Colonic mucosa (tissue), 4 donors: ENCODE measurements around the gene ARNT2. TPM values are rescaled to one million over a fixed set of nuclear protein-coding genes. Genes with fewer than 3 reads are reported as not detected.

Source experiments
- DNase-seq: peaks from one replicate; pipeline ENCODE4 v3.0.0-alpha.2; 2020
- H3K27ac ChIP-seq: fragments of 200-600 bp; one replicate; pipeline ENCODE4 v1.8.0; 2021
- H3K27me3 ChIP-seq: fragments of 200-600 bp; one replicate; pipeline ENCODE4 v1.8.0; 2021
- H3K36me3 ChIP-seq: fragments of 200-600 bp; one replicate; pipeline ENCODE4 v1.8.0; 2021
- H3K4me1 ChIP-seq: fragments of 200-600 bp; one replicate; pipeline ENCODE4 v1.8.0; 2021; ENCODE audit warnings: mild to moderate bottlenecking
- H3K4me3 ChIP-seq: fragments of 200-600 bp; one replicate; pipeline ENCODE4 v1.8.0; 2021
- H3K9ac ChIP-seq, 2 donors: one replicate each; pipeline ENCODE4 v1.7.0; 2013; ENCODE audit warnings: control low read depth in 2 of 2, low read depth in 2 of 2, low read length in 2 of 2
- H3K9me3 ChIP-seq: fragments of 200-600 bp; one replicate; pipeline ENCODE4 v1.8.0; 2021
- intact Hi-C: fragments of 100-400 bp; cut with DNase I; formaldehyde crosslinking; loops from one replicate; pipeline ENCODE4 v1.14.1; 2022
- total RNA-seq, 2 donors: library from RNA; stranded (reverse); fragmentation: NEBNext Ultra II Directional in 1 of 2; extraction: Animal tissue kit (Norgen Biotek cat#: 25700) in 1 of 2; gene quantifications; one replicate each; pipeline ENCODE4 v1.2.1, GENCODE V29; 2021
- TF ChIP-seq, protein P1 (sequence below): fragments of 200-600 bp; IDR thresholded peaks from one replicate; pipeline ENCODE4 v1.8.0; 2022; ENCODE audit warnings: antibody characterized with exemption, mild to moderate bottlenecking
- donor health status: healthy.
- donor health status: DM: no; HTN: no; CAD: no.
- donor health status: DM: no; HTN: no; CAD: no.

Gene ARNT2
- total RNA-seq, 2 donors from 2014 or later: 1.6 to 2.7 TPM

DNA sequence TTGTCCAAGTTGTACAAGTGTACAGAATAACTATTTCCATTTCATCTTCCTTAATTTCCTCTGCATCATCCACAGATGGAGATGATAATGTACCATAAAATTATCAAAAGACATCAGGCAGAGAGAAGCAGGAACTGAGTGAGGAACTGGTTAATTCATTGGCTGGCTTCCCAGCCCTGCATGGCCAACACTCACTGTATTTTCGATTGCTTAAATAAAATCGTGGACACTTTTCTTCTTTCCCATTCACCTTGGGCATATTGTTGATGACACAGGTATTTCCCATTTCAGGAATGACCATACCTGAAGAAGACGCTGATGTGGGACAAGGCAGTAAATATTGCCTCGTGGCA, 146.7 kb downstream of the ARNT2 start:
- H3K9ac ChIP-seq: no peak overlapping the region
- H3K9me3 ChIP-seq: no peaks in the 10 kb centered on the region
- TF ChIP-seq, protein P1, sequence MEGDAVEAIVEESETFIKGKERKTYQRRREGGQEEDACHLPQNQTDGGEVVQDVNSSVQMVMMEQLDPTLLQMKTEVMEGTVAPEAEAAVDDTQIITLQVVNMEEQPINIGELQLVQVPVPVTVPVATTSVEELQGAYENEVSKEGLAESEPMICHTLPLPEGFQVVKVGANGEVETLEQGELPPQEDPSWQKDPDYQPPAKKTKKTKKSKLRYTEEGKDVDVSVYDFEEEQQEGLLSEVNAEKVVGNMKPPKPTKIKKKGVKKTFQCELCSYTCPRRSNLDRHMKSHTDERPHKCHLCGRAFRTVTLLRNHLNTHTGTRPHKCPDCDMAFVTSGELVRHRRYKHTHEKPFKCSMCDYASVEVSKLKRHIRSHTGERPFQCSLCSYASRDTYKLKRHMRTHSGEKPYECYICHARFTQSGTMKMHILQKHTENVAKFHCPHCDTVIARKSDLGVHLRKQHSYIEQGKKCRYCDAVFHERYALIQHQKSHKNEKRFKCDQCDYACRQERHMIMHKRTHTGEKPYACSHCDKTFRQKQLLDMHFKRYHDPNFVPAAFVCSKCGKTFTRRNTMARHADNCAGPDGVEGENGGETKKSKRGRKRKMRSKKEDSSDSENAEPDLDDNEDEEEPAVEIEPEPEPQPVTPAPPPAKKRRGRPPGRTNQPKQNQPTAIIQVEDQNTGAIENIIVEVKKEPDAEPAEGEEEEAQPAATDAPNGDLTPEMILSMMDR: no peak
- DNase-seq: no peak
- no peaks in the 10 kb centered on the region for H3K4me1 ChIP-seq
- H3K4me3 ChIP-seq: no peak overlapping the region
- intact Hi-C loops: no loop called here
- no peaks in the 10 kb centered on the region for H3K36me3 ChIP-seq
- no peaks in the 10 kb centered on the region for H3K27me3 ChIP-seq
- H3K27ac ChIP-seq: no peak overlapping the region

DNA sequence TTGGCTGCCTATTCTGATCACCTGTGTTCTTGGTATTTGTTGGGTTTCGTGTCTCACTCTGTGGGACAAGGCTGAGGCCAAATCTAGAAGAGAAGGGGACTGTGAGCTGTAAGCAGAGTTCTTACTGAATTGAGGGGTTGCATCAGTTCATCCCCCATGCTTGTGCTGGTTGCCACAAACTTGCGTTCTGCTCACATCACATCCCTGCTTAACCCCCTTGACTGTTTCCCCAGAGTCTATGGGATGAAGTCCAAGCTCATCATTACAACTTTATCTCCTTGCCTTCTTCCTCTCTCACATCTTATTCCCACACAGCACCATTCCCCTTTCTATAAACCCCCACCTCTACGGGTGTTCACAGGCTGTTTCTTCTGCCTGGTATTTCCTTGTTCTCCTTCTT, 147.2 kb downstream of the ARNT2 start:
- no peaks in the 10 kb centered on the region for H3K36me3 ChIP-seq
- H3K27ac ChIP-seq: no peak overlapping the region
- H3K9me3 ChIP-seq: no peaks in the 10 kb centered on the region
- no peaks in the 10 kb centered on the region for H3K4me1 ChIP-seq
- H3K4me3 ChIP-seq: no peak overlapping the region
- H3K9ac ChIP-seq: no peak overlapping the region
- intact Hi-C loops: no loop called here
- no peaks in the 10 kb centered on the region for H3K27me3 ChIP-seq
- no peak for DNase-seq
- TF ChIP-seq, protein P1: no peak

DNA sequence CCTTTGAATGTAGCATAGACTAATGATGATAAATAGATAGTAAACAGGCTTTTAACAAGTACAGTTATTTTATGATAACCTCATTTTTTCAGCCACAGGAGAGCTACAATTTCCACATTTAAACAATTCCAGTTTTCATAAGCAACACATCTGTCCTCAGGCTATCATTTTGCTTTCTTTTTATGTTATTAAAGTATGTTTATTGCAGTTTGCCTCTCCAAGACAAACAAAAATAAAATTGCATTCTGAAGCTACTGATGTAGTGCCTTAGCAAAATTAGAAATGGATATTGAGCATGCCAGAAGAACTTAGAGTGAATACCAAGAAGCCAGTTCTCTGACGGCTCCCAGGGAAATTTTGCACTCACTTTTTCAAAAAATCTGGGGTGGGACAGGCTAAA, 150.4 kb downstream of the ARNT2 start:
- Histone ChIP-seq H3K4me3 (no peak overlapping the region), H3K27me3 (no peaks in the 10 kb centered on the region), H3K4me1 (no peaks in the 10 kb centered on the region), H3K9ac (no peak overlapping the region), H3K9me3 (no peaks in the 10 kb centered on the region), H3K36me3 (no peaks in the 10 kb centered on the region), H3K27ac (no peak overlapping the region)
- no peak for DNase-seq
- TF ChIP-seq, protein P1: no peak
- intact Hi-C loops: no loop called here

DNA sequence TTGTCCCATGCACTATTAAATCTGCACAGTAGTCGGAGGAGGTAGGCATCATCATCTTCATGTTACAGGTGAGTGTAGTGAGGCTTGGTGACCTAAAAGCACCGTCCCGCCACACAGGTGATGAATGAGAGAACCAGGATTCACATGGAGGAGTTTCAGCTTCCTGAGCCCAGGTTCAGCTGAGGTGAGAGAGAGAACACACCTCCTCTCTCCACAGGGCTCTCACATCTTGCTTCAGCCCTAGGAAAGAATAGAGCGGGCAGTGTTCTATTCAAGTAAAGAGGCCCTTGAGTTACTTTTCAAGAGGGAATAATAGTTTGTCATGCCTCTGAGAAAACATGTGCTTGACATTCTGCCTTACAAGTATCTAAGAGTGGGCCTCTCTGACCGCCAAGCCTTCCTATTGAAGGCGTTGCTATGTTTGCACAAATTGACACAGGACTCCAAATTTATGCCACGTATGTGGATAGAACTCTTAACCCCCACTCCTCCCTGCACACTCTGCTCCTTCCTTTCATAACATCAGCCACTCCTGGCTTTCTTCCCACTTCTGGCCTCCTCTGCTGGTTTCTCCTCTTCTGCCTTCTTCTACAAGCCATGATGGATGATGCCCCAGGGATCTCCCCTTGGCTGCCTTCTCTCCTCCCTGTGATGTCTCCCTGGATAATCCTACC, 152.6 kb downstream of the ARNT2 start:
- no peak overlapping the region for H3K27ac ChIP-seq
- H3K4me1 ChIP-seq: no peaks in the 10 kb centered on the region
- no peak for DNase-seq
- H3K27me3 ChIP-seq: no peaks in the 10 kb centered on the region
- H3K4me3 ChIP-seq: no peak overlapping the region
- TF ChIP-seq, protein P1: no peak
- no peak overlapping the region for H3K9ac ChIP-seq
- H3K36me3 ChIP-seq: no peaks in the 10 kb centered on the region
- intact Hi-C loops: loop anchor here (5.0 kb wide), 1 partner anchor 105 kb away; no protein-coding TSS in a partner anchor
- H3K9me3 ChIP-seq: no peaks in the 10 kb centered on the region

DNA sequence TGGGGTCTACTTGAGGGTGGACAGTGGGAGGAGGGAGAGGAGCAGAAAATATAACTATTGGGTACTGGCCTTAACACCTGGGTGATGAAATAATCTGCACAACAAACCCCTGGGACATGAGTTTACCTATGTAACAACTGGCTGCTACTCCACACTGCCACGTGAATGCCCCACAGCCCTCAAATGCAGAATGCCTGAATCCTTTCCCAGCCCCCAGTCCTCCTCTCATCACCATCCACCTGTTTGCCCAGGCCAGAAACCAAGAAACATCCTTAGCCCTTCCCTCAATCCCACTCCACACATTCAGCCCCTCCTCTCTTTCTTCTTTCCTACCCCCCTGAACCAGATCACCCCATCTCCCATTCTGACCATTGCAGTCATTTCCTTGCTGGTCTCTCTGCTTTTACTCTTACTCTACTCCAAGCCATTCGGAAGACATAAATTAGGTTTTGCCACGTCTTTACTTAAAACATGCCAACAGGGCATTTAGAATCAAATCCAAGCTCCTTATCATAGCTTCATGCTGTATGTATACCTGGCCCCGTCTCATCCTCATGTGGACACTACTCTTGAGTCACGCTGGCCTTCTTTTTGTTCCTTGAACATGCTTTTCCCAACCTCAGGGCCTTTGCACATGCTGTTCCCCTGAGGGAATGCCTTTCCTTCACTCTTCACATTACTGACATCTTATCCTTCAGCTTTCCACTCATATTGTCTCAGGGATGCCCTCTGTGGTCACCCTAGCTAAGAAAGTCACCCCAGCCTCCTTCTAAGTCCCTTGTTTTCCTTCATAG, 153.5 kb downstream of the ARNT2 start:
- no peak overlapping the region for H3K4me3 ChIP-seq
- H3K4me1 ChIP-seq: no peaks in the 10 kb centered on the region
- intact Hi-C loops: loop anchor here (5.0 kb wide), 1 partner anchor 105 kb away; no protein-coding TSS in a partner anchor
- no peak overlapping the region for H3K27ac ChIP-seq
- no peaks in the 10 kb centered on the region for H3K27me3 ChIP-seq
- no peak for DNase-seq
- H3K9ac ChIP-seq: no peak overlapping the region
- H3K36me3 ChIP-seq: no peaks in the 10 kb centered on the region
- no peaks in the 10 kb centered on the region for H3K9me3 ChIP-seq
- TF ChIP-seq, protein P1: no peak
